ENCODE measurements around the gene FOXI2.

The FOXI2 gene

DNA sequence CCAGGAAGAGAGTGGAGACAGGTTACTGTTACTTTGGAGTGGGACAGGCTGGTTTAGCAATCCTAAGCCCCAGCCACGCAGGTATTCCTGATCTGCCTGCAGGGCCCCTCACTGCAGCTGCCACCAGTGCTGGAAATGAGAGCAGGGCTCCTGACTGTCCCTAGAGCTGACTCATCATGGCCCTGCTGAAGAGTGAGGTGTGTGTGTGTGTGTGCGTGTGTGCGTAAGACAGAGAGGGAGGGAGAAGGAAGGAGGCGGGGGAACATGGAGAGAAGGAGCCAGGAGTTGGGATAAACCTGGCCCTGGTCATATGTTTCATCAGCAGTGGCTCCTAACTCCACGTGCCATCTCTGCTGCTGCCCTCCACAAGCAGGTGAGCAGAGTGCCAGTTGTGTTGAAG lies 3.6 kb downstream of the FOXI2 start:
- Histone ChIP-seq H3K4me3 (no peak overlapping the region), H3K27ac (no peak overlapping the region)
- no peak for DNase-seq (ENCODE audit: low spot score)
- TF ChIP-seq, protein P1, sequence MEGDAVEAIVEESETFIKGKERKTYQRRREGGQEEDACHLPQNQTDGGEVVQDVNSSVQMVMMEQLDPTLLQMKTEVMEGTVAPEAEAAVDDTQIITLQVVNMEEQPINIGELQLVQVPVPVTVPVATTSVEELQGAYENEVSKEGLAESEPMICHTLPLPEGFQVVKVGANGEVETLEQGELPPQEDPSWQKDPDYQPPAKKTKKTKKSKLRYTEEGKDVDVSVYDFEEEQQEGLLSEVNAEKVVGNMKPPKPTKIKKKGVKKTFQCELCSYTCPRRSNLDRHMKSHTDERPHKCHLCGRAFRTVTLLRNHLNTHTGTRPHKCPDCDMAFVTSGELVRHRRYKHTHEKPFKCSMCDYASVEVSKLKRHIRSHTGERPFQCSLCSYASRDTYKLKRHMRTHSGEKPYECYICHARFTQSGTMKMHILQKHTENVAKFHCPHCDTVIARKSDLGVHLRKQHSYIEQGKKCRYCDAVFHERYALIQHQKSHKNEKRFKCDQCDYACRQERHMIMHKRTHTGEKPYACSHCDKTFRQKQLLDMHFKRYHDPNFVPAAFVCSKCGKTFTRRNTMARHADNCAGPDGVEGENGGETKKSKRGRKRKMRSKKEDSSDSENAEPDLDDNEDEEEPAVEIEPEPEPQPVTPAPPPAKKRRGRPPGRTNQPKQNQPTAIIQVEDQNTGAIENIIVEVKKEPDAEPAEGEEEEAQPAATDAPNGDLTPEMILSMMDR (IDR thresholded peaks at IDR 0.05) = no peak

DNA sequence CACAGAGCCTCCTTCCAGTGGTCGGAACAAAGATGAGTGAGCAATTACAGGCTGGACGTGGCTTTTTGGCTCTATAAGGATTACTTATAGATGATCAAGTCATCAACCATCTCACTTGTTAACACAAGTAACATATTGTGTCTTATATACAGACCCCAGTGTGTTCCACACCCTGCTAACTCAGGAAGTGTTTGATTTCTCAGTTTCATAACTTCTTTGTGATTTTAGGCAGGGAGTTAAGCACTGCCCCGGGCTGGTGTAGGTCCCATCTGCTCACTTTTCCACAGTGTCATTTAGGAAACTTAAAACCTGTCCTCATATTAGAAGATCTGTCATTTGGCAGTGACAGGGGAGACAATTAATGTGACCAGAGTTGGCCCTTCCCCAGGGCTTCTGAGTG lies 6.2 kb downstream of the FOXI2 start:
- no peak overlapping the region for H3K4me3 ChIP-seq
- H3K27ac ChIP-seq = no peak overlapping the region
- TF ChIP-seq, protein P1 (IDR thresholded peaks at IDR 0.05) = no peak
- DNase-seq (ENCODE audit: low spot score) = no peak

DNA sequence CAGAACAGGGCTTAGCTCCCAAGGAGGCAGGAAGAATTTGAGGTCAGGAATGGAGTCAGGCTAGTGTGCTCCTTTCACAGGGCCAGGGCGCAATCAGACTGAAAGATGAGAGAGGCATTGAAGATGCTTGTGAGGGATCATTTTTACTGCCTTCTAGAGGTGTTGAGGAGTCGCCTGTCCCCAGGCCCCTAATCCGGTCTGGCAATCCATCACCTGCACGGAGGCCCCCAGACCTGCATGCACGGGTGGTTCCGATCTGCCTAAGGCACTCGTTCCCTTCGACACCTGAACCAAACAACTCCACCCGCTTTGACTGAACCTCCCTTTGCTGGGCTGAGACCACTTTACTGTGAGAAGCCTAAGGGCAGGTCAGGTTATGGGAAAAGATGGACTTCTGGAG lies 8.0 kb downstream of the FOXI2 start:
- Histone ChIP-seq H3K4me3 (no peak overlapping the region), H3K27ac (no peak overlapping the region)
- TF ChIP-seq, protein P1 (IDR thresholded peaks at IDR 0.05) = no peak
- no peak for DNase-seq (ENCODE audit: low spot score)

DNA sequence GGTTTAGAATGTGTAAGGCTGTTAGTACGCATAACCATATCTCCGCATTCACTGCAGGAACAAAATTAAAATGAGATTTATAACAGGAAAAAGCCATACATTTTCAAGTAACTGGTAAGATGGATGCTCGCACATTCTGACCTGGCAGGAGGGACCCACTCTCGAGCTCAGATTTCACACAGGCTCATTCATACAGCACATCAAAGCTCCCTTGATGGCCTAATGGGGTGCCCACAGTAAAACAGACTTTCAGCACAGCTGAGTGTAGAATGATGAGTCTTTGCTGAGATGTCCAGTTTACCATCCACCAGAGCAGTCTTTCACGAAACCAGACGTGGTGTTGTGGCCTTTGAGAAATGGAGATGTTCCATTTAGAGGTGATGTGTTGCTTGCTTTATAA lies 8.9 kb downstream of the FOXI2 start:
- Histone ChIP-seq H3K4me3 (no peak overlapping the region), H3K27ac (no peak overlapping the region)
- TF ChIP-seq, protein P1 (IDR thresholded peaks at IDR 0.05) = no peak
- no peak for DNase-seq (ENCODE audit: low spot score)

DNA sequence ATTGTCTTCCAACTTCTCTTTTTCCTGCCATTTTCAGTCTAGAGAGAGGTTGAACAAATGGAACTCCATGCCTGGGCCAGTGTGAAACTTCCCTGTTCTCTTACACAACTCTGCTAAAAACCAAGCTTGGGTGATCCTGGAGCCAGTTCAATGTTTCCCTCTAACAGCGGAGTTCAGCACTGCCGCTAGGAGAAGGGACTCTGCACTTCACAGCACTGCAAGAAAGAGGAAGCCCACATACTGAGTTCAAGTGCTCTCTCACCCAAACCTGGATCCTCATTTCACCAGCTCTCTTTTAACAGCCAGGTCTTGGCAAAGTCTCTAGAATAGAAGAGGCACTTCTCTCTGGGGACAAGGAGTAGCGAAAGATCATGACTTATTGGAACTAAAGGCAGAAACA lies 18.8 kb downstream of the FOXI2 start:
- TF ChIP-seq, protein P1 (IDR thresholded peaks at IDR 0.05) = no peak
- Histone ChIP-seq H3K27ac (no peak overlapping the region), H3K4me3 (no peak overlapping the region)
- DNase-seq (ENCODE audit: low spot score) = no peak

DNA sequence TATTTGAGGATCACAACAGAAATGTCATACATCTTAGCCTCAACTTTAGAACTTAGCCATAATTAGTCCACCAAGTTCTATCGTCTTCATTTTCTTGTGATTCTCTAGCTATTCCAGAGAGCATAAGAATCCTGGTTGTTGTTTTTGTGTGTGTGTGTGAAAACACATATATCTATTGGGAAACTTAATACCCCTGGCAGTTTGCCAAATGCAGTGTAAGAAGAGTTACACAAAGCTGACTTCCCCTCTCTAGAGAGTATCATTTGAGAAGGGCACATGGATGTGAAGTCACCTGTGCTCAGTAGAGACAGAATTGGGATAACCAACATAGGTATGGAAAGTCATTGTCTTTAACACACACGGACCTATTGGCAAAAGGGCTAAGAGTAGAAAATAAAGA lies 19.3 kb downstream of the FOXI2 start:
- H3K4me3 ChIP-seq = no peak overlapping the region
- TF ChIP-seq, protein P1 (IDR thresholded peaks at IDR 0.05) = no peak
- H3K27ac ChIP-seq = no peak overlapping the region
- DNase-seq (ENCODE audit: low spot score) = no peak

DNA sequence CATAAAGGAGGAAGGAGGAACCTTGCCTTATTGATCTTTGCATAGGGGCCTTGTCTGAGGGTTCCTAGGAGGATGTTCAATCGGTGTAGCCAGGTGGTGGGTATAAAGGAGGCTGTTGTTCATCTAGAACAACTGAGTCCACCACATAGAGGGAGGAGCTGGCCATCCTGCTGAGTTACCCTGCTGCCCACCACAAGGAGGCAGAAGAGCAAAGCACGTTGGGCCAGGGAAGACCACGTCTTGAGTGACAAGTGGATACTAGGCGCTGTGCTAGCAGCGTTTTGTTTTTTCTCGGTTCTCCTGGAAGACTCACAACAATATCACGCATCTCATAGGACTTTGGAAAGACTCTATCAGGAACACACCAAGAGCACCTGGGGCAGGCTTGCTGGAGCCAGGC lies 20.0 kb downstream of the FOXI2 start:
- Histone ChIP-seq H3K4me3 (no peak overlapping the region), H3K27ac (no peak overlapping the region)
- TF ChIP-seq, protein P1 (IDR thresholded peaks at IDR 0.05) = no peak
- DNase-seq (ENCODE audit: low spot score) = no peak
